Eye (tissue), 1 donor: ENCODE data around the gene DACT2.

Source experiments
- DNase-seq: peaks from one replicate; pipeline ENCODE4 v3.0.0-alpha.2; 2015

Gene DACT2

GRCh38 chr6:168349718-168350210 lies 30.2 kb upstream of the DACT2 start:
- DNase-seq = no peak

GRCh38 chr6:168348186-168348585 lies 28.6 kb upstream of the DACT2 start:
- no peak for DNase-seq

GRCh38 chr6:168347615-168348014 lies 28.0 kb upstream of the DACT2 start:
- DNase-seq = no peak

GRCh38 chr6:168347053-168347452 lies 27.5 kb upstream of the DACT2 start:
- DNase-seq = no peak

- no peak for DNase-seq
These were observed 26.5 kb upstream of the DACT2 start for GRCh38 chr6:168345896-168346754.

GRCh38 chr6:168345266-168345665 lies 25.7 kb upstream of the DACT2 start:
- DNase-seq = no peak

GRCh38 chr6:168344338-168344737 lies 24.8 kb upstream of the DACT2 start:
- DNase-seq = no peak

- DNase-seq = no peak
These were observed 23.9 kb upstream of the DACT2 start for GRCh38 chr6:168343239-168344150.

- DNase-seq = no peak
These were observed 23.1 kb upstream of the DACT2 start for GRCh38 chr6:168342636-168343035.

GRCh38 chr6:168341280-168341900 lies 21.8 kb upstream of the DACT2 start:
- DNase-seq = no peak

- no peak for DNase-seq
These were observed 21.2 kb upstream of the DACT2 start for GRCh38 chr6:168340819-168341218.

GRCh38 chr6:168338777-168339176 lies 19.2 kb upstream of the DACT2 start:
- DNase-seq = no peak

GRCh38 chr6:168336967-168337366 lies 17.4 kb upstream of the DACT2 start:
- no peak for DNase-seq

GRCh38 chr6:168333989-168334388 lies 14.4 kb upstream of the DACT2 start:
- no peak for DNase-seq

GRCh38 chr6:168333491-168333890 lies 13.9 kb upstream of the DACT2 start:
- DNase-seq = no peak

GRCh38 chr6:168333039-168333438 lies 13.5 kb upstream of the DACT2 start:
- no peak for DNase-seq

- no peak for DNase-seq
These were observed 12.4 kb upstream of the DACT2 start for GRCh38 chr6:168332020-168332419.

- DNase-seq = no peak
These were observed 11.5 kb upstream of the DACT2 start for GRCh38 chr6:168331058-168331457.

- no peak for DNase-seq
These were observed 10.8 kb upstream of the DACT2 start for GRCh38 chr6:168330403-168330802.

GRCh38 chr6:168328086-168328485 lies 8.5 kb upstream of the DACT2 start:
- DNase-seq = no peak

GRCh38 chr6:168326294-168327261 lies 7.0 kb upstream of the DACT2 start:
- peak; percentile 52 for DNase-seq

- no peak for DNase-seq
These were observed 3.4 kb upstream of the DACT2 start for GRCh38 chr6:168322966-168323365.
